Activated CD4-positive, alpha-beta T cell treated with anti-CD3 and anti-CD28 coated beads, Interleukin-2, amount 10 ng/mL, durations not matched to agents 7 days and 5 days (primary cell): ENCODE measurements around the gene STRIT1. TPM values are rescaled to one million over a fixed set of nuclear protein-coding genes. Genes with fewer than 3 reads are reported as not detected.
A peak's percentile ranks its signal among the peaks of the same experiment; 100 is the strongest.

Experiments
- CTCF ChIA-PET: fragments of 350-600 bp; sonication (Branson Sonifier 250); formaldehyde crosslinking; loops from one replicate; lab custom pipeline; 2021; ENCODE audit warnings: antibody characterized with exemption; lab: Charles Lee
- POLR2A ChIA-PET: fragments of 350-600 bp; sonication (Branson Sonifier 250); formaldehyde crosslinking; loops from one replicate; lab custom pipeline; 2021; ENCODE audit warnings: antibody characterized with exemption; lab: Charles Lee
- DNase-seq: peaks from one replicate; pipeline ENCODE4 v3.0.0-alpha.2; 2020
- H3K27ac Mint-ChIP-seq: one replicate; pipeline ENCODE4 v1.8.0; 2021; ENCODE audit warnings: mild to moderate bottlenecking, moderate library complexity, mixed read lengths
- H3K27me3 Mint-ChIP-seq: one replicate; pipeline ENCODE4 v1.8.0; 2021; ENCODE audit warnings: mixed read lengths
- H3K36me3 Mint-ChIP-seq: one replicate; pipeline ENCODE4 v1.8.0; 2021; ENCODE audit warnings: low read depth, mixed read lengths
- H3K4me1 Mint-ChIP-seq: one replicate; pipeline ENCODE4 v1.8.0; 2021; ENCODE audit warnings: mixed read lengths
- H3K4me3 Mint-ChIP-seq: one replicate; pipeline ENCODE4 v1.8.0; 2021; ENCODE audit warnings: mild to moderate bottlenecking, moderate library complexity, mixed read lengths
- H3K9me3 Mint-ChIP-seq: one replicate; pipeline ENCODE4 v1.8.0; 2021; ENCODE audit warnings: mixed read lengths
- total RNA-seq, 2 experiments: library from RNA; stranded (reverse); gene quantifications; one replicate each; pipeline ENCODE4 v1.2.3, GENCODE V29; 2021

STRIT1 gene
- total RNA-seq, 2 experiments from 2014 or later = not detected

GRCh38 chr3:155326244-155326643 is 32.8 kb upstream of the STRIT1 start:
- H3K9me3 Mint-ChIP-seq = no peaks in the 10 kb centered on the region
- CTCF ChIA-PET = no interaction called here
- no peaks in the 10 kb centered on the region for H3K4me1 Mint-ChIP-seq
- no peak overlapping the region for H3K27ac Mint-ChIP-seq
- DNase-seq = no peak
- peaks cover 6% of the 10 kb centered on the region for H3K27me3 Mint-ChIP-seq
- H3K4me3 Mint-ChIP-seq = no peak overlapping the region
- POLR2A ChIA-PET = no interaction called here
- H3K36me3 Mint-ChIP-seq = no peaks in the 10 kb centered on the region

- Mint-ChIP-seq H3K36me3 (no peaks in the 10 kb centered on the region), H3K4me3 (no peak overlapping the region), H3K9me3 (no peaks in the 10 kb centered on the region), H3K4me1 (no peaks in the 10 kb centered on the region), H3K27ac (no peak overlapping the region), H3K27me3 (peaks cover 6% of the 10 kb centered on the region)
- CTCF ChIA-PET = no interaction called here
- POLR2A ChIA-PET = no interaction called here
- no peak for DNase-seq
Observed at GRCh38 chr3:155325263-155325835, 31.9 kb upstream of the STRIT1 start.

- Mint-ChIP-seq H3K9me3 (no peaks in the 10 kb centered on the region), H3K4me3 (no peak overlapping the region), H3K36me3 (no peaks in the 10 kb centered on the region), H3K27me3 (peaks cover under 1% of the 10 kb centered on the region), H3K27ac (no peak overlapping the region), H3K4me1 (no peaks in the 10 kb centered on the region)
- ChIA-PET CTCF (no interaction called here), POLR2A (no interaction called here)
- peak; percentile 43 for DNase-seq
Observed at GRCh38 chr3:155323063-155323666, 29.7 kb upstream of the STRIT1 start.

DNA sequence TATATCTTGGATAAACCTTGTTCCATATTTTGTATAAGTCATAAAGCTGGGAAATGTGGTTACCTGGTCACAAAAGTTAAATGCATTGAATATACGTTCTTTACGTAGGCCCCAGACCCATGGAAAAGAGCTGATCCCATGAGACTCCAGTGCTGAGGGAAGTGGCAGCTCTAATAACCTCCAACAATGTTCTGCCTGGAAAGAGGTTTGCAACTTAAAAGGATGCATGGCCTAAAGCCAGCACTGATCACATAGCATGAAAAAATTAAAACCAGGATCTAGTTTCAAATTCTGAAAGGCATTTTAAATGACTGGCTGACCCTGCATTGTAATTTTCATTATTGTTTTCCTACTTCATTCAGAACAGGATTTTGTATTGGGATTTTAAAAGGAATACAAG is 27.9 kb upstream of the STRIT1 start:
- Mint-ChIP-seq H3K27ac (no peak overlapping the region), H3K36me3 (no peaks in the 10 kb centered on the region), H3K4me1 (no peaks in the 10 kb centered on the region), H3K9me3 (no peaks in the 10 kb centered on the region), H3K27me3 (no peaks in the 10 kb centered on the region), H3K4me3 (no peak overlapping the region)
- CTCF ChIA-PET = no interaction called here
- no peak for DNase-seq
- POLR2A ChIA-PET = no interaction called here

DNA sequence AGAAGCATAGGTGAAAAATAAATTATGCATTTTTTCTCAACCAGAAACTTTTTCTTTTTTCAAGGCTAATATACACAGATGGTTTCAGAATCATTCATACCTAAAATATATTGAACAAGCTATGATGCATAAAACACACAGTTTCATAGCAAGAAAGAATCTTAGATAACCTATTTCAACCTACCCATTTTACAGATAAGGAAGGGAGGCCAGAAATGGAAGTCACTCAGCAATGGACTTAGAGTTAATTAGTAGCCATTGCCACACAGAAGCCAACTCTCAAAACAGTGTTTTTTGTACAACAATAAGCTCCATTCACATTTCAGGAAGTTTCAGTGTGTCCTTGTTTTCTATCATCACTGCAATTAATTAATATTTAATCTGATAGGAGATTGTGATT is 27.5 kb upstream of the STRIT1 start:
- H3K27me3 Mint-ChIP-seq = no peaks in the 10 kb centered on the region
- H3K4me3 Mint-ChIP-seq = no peak overlapping the region
- DNase-seq = no peak
- H3K27ac Mint-ChIP-seq = no peak overlapping the region
- H3K36me3 Mint-ChIP-seq = no peaks in the 10 kb centered on the region
- ChIA-PET CTCF (no interaction called here), POLR2A (no interaction called here)
- no peaks in the 10 kb centered on the region for H3K9me3 Mint-ChIP-seq
- H3K4me1 Mint-ChIP-seq = no peaks in the 10 kb centered on the region

- ChIA-PET CTCF (no interaction called here), POLR2A (no interaction called here)
- Mint-ChIP-seq H3K4me1 (no peaks in the 10 kb centered on the region), H3K27ac (no peak overlapping the region), H3K9me3 (no peaks in the 10 kb centered on the region), H3K4me3 (no peak overlapping the region), H3K36me3 (no peaks in the 10 kb centered on the region), H3K27me3 (no peaks in the 10 kb centered on the region)
- DNase-seq = no peak
Observed at GRCh38 chr3:155318740-155319139, 25.3 kb upstream of the STRIT1 start.

GRCh38 chr3:155317211-155317610 is 23.7 kb upstream of the STRIT1 start:
- Mint-ChIP-seq H3K36me3 (no peaks in the 10 kb centered on the region), H3K27ac (no peak overlapping the region), H3K4me3 (no peak overlapping the region), H3K27me3 (no peaks in the 10 kb centered on the region), H3K9me3 (no peaks in the 10 kb centered on the region), H3K4me1 (no peaks in the 10 kb centered on the region)
- CTCF ChIA-PET = no interaction called here
- POLR2A ChIA-PET = no interaction called here
- no peak for DNase-seq

DNA sequence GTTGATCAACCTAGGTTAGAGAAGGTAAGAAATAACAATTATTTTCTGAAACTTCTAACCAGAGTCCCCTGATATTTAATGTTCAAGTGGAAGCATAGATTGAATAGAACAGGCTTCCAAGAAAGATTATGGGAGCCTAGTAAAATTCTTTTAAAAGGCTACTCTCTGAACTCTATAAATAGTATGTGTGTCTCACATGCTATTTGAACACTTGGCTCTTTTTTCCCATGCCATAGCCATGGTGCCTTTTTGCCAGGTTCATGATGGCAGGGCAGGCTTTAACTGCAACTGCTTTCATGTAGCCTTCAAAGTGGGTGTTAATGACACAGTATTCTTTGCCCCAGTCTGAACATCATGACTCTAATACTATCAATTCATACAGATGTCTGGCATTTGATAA is 22.9 kb upstream of the STRIT1 start:
- H3K4me3 Mint-ChIP-seq = no peak overlapping the region
- ChIA-PET CTCF (no interaction called here), POLR2A (no interaction called here)
- H3K4me1 Mint-ChIP-seq = no peaks in the 10 kb centered on the region
- no peak for DNase-seq
- H3K36me3 Mint-ChIP-seq = no peaks in the 10 kb centered on the region
- no peaks in the 10 kb centered on the region for H3K27me3 Mint-ChIP-seq
- no peak overlapping the region for H3K27ac Mint-ChIP-seq
- no peaks in the 10 kb centered on the region for H3K9me3 Mint-ChIP-seq

DNA sequence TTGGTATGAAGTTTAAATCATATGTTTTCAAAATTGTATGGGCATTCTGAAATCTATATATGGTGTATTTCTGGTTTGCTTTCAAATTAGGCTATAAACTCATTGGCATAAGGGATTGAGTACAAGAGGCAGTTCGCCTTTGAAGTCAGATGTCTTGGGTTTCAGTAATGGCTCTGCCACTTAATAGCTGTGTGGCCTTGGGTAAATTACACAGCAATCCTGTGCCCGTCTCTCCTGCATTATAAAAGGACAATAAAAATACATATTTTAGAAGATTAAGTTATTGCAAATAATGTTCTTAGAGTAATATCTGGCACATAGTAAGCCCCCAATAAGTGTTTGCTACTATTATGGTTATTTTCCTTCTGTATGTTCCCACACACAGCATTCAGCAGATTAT is 20.4 kb upstream of the STRIT1 start:
- Mint-ChIP-seq H3K4me3 (no peak overlapping the region), H3K36me3 (no peaks in the 10 kb centered on the region), H3K27me3 (no peaks in the 10 kb centered on the region), H3K9me3 (no peaks in the 10 kb centered on the region), H3K27ac (no peak overlapping the region), H3K4me1 (no peaks in the 10 kb centered on the region)
- ChIA-PET POLR2A (no interaction called here), CTCF (no interaction called here)
- no peak for DNase-seq

- ChIA-PET CTCF (no interaction called here), POLR2A (no interaction called here)
- Mint-ChIP-seq H3K4me1 (no peaks in the 10 kb centered on the region), H3K27me3 (no peaks in the 10 kb centered on the region), H3K4me3 (no peak overlapping the region), H3K36me3 (no peaks in the 10 kb centered on the region), H3K27ac (no peak overlapping the region), H3K9me3 (no peaks in the 10 kb centered on the region)
- no peak for DNase-seq
Observed at GRCh38 chr3:155313300-155313699, 19.8 kb upstream of the STRIT1 start.

- Mint-ChIP-seq H3K27ac (no peak overlapping the region), H3K27me3 (no peaks in the 10 kb centered on the region), H3K9me3 (no peaks in the 10 kb centered on the region), H3K4me3 (no peak overlapping the region), H3K36me3 (no peaks in the 10 kb centered on the region), H3K4me1 (no peaks in the 10 kb centered on the region)
- POLR2A ChIA-PET = no interaction called here
- CTCF ChIA-PET = no interaction called here
- DNase-seq = no peak
Observed at GRCh38 chr3:155312781-155313180, 19.3 kb upstream of the STRIT1 start.

- CTCF ChIA-PET = no interaction called here
- no peak for DNase-seq
- Mint-ChIP-seq H3K4me3 (no peak overlapping the region), H3K4me1 (no peaks in the 10 kb centered on the region), H3K36me3 (no peaks in the 10 kb centered on the region), H3K9me3 (no peaks in the 10 kb centered on the region), H3K27me3 (no peaks in the 10 kb centered on the region), H3K27ac (no peak overlapping the region)
- POLR2A ChIA-PET = no interaction called here
Observed at GRCh38 chr3:155309581-155309980, 16.1 kb upstream of the STRIT1 start.

DNA sequence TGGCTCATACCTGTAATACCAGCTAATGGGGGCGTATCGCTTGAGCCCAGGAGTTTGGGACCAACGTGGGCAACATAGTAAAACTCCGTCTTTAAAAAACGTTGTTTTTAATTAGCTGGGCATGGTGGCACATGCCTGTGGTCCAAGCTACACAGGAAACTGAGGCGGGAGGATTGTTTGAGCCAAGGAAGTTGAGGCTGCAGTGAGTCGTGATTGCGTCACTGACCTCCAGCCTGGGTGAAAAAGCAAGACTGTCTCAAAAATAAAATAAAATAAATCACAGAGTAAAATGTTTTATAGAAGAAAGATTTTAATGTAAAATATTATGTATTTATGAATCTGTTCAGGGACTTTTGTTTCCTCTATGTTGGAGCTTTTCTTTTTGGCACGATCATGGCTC is 15.3 kb upstream of the STRIT1 start:
- Mint-ChIP-seq H3K4me1 (no peaks in the 10 kb centered on the region), H3K9me3 (no peaks in the 10 kb centered on the region), H3K27me3 (no peaks in the 10 kb centered on the region), H3K27ac (no peak overlapping the region), H3K36me3 (no peaks in the 10 kb centered on the region), H3K4me3 (no peak overlapping the region)
- ChIA-PET POLR2A (no interaction called here), CTCF (no interaction called here)
- DNase-seq = no peak

GRCh38 chr3:155307183-155307582 is 13.7 kb upstream of the STRIT1 start:
- Mint-ChIP-seq H3K27me3 (no peaks in the 10 kb centered on the region), H3K4me1 (no peaks in the 10 kb centered on the region), H3K36me3 (no peaks in the 10 kb centered on the region), H3K9me3 (no peaks in the 10 kb centered on the region), H3K27ac (no peak overlapping the region), H3K4me3 (no peak overlapping the region)
- no peak for DNase-seq
- ChIA-PET POLR2A (no interaction called here), CTCF (no interaction called here)
